CD14-positive monocyte (primary cell): ENCODE results near the gene DTX1. TPM values are rescaled to one million over a fixed set of nuclear protein-coding genes. Genes with fewer than 3 reads are reported as not detected.

Experiments used
- DNase-seq, 3 donors: peaks; one replicate each; pipeline ENCODE4 v3.0.0-alpha.2; 2011 to 2022
- H2AFZ ChIP-seq: 2 replicates; pipeline ENCODE4 v1.6.0; 2012; ENCODE audit warnings: mild to moderate bottlenecking, low read depth, low read length, inconsistent platforms; ENCODE audit not compliant: insufficient read depth, poor library complexity, severe bottlenecking
- H3K27ac ChIP-seq, 2 donors: 1 replicate in 1 of 2; 2 replicates in 1 of 2; pipeline ENCODE4 v1.5.1; 2012 to 2013; ENCODE audit warnings: low read length in 2 of 2, control low read depth in 1 of 2, inconsistent platforms in 1 of 2, low read depth in 1 of 2, mild to moderate bottlenecking in 1 of 2
- H3K27me3 ChIP-seq, 2 donors: one replicate each; pipeline versions ENCODE4 v1.6.0 to v1.6.1; 2011 to 2013; ENCODE audit warnings: low read length in 2 of 2; ENCODE audit not compliant: control insufficient read depth in 2 of 2, insufficient read depth in 2 of 2
- H3K36me3 ChIP-seq, 2 donors: replicated peaks in 1 of 2; 1 replicate in 1 of 2; 2 replicates in 1 of 2; pipeline versions ENCODE4 v1.5.1 to v1.6.1; 2012 to 2013; ENCODE audit warnings: low read length in 2 of 2, control low read depth in 1 of 2, inconsistent platforms in 1 of 2, mild to moderate bottlenecking in 1 of 2; ENCODE audit not compliant: insufficient read depth in 2 of 2, control insufficient read depth in 1 of 2
- H3K4me1 ChIP-seq, 2 donors: 1 replicate in 1 of 2; 2 replicates in 1 of 2; pipeline versions ENCODE4 v1.5.1 to v1.6.1; 2012 to 2013; ENCODE audit warnings: low read length in 2 of 2, control low read depth in 1 of 2, inconsistent platforms in 1 of 2, mild to moderate bottlenecking in 1 of 2, moderate library complexity in 1 of 2; ENCODE audit not compliant: insufficient read depth in 2 of 2, control insufficient read depth in 1 of 2
- H3K4me2 ChIP-seq: replicated peaks from 2 replicates; pipeline ENCODE3; 2012; ENCODE audit warnings: low read length, moderate library complexity, mild to moderate bottlenecking; ENCODE audit not compliant: poor library complexity, severe bottlenecking; ENCODE audit errors: extremely low read depth
- H3K4me3 ChIP-seq, 3 experiments: fragments of 200-600 bp in 1 of 3; sonication (generic) in 1 of 3; replicated peaks in 1 of 3; 1 replicate in 2 of 3; 2 replicates in 1 of 3; pipeline ENCODE4 v1.5.1; 2011 to 2013; ENCODE audit warnings: low read length in 3 of 3, mild to moderate bottlenecking in 3 of 3, control low read depth in 2 of 3, low read depth in 2 of 3, inconsistent platforms in 1 of 3, moderate library complexity in 1 of 3
- H3K79me2 ChIP-seq: 2 replicates; pipeline ENCODE4 v1.6.0; 2012; ENCODE audit warnings: mild to moderate bottlenecking, control low read depth, inconsistent platforms, low read length, moderate library complexity; ENCODE audit not compliant: insufficient read depth
- H3K9ac ChIP-seq: 2 replicates; pipeline ENCODE4 v1.6.0; 2017; ENCODE audit warnings: low read length, mild to moderate bottlenecking; ENCODE audit not compliant: insufficient read depth, poor library complexity, severe bottlenecking
- H3K9me3 ChIP-seq, 2 donors: replicated peaks in 1 of 2; 1 replicate in 1 of 2; 2 replicates in 1 of 2; pipeline versions ENCODE4 v1.5.1 to v1.6.1; 2012 to 2013; ENCODE audit warnings: low read length in 2 of 2, control low read depth in 1 of 2; ENCODE audit not compliant: control insufficient read depth in 1 of 2, insufficient read depth in 1 of 2
- H4K20me1 ChIP-seq: 2 replicates; pipeline ENCODE4 v1.6.0; 2012; ENCODE audit warnings: mild to moderate bottlenecking, low read length, control low read depth, moderate library complexity; ENCODE audit not compliant: insufficient read depth
- H3K27ac Mint-ChIP-seq, 7 donors: one replicate each; pipeline ENCODE4 v1.8.0; 2020; ENCODE audit warnings: mild to moderate bottlenecking in 7 of 7, mixed read lengths in 7 of 7, moderate library complexity in 6 of 7, inconsistent platforms in 2 of 7
- H3K27me3 Mint-ChIP-seq, 3 donors: one replicate each; pipeline ENCODE4 v1.8.0; 2021 to 2022; ENCODE audit warnings: low read depth in 3 of 3, mild to moderate bottlenecking in 3 of 3, mixed read lengths in 3 of 3, moderate library complexity in 3 of 3, inconsistent platforms in 1 of 3
- H3K36me3 Mint-ChIP-seq, 2 donors: one replicate each; pipeline ENCODE4 v1.8.0; 2020; ENCODE audit warnings: mixed read lengths in 2 of 2, inconsistent platforms in 1 of 2, mild to moderate bottlenecking in 1 of 2
- H3K4me1 Mint-ChIP-seq: one replicate; pipeline ENCODE4 v1.8.0; 2020; ENCODE audit warnings: mild to moderate bottlenecking, mixed read lengths
- H3K4me3 Mint-ChIP-seq, 2 donors: one replicate each; pipeline ENCODE4 v1.8.0; 2020; ENCODE audit warnings: mild to moderate bottlenecking in 2 of 2, mixed read lengths in 2 of 2, moderate library complexity in 1 of 2
- H3K9me3 Mint-ChIP-seq, 7 donors: one replicate each; pipeline ENCODE4 v1.8.0; 2020 to 2022; ENCODE audit warnings: mixed read lengths in 7 of 7, mild to moderate bottlenecking in 6 of 7, moderate library complexity in 6 of 7, inconsistent platforms in 2 of 7
- CTCF ChIP-seq: fragments of 200-600 bp; IDR thresholded peaks from one replicate; pipeline ENCODE4 v1.8.0; 2022; ENCODE audit warnings: antibody characterized with exemption, mild to moderate bottlenecking
- WGBS: methylation state at CpG from one replicate; pipeline ENCODE4 v1.1.5; 2013; ENCODE audit warnings: missing lambda C conversion rate; ENCODE audit not compliant: insufficient coverage; 5-methylcytosine and 5-hydroxymethylcytosine counted together
- intact Hi-C, 2 donors: fragments of 100-400 bp; cut with micrococcal nuclease; formaldehyde crosslinking; loops; one replicate each; pipeline versions ENCODE4 v1.15.0 to v1.15.1; 2023
- polyA plus RNA-seq, 3 donors: library from polyadenylated mRNA; depleted of rRNA in 1 of 3; unstranded in 2 of 3; stranded (reverse) in 1 of 3; fragments of 300-500 nt in 2 of 3; fragments of >200 nt in 1 of 3; fragmentation: Illumina TruSeq in 2 of 3; gene quantifications; 1 replicate in 2 of 3; 2 replicates in 1 of 3; pipeline ENCODE4 v1.2.3, GENCODE V29; 2012 to 2021

DTX1 gene
- polyA plus RNA-seq, 3 donors: 0.04 TPM; not detected in 1

- intact Hi-C loops: no loop called here
Observed at GRCh38 chr12:113098441-113099028, 42.0 kb downstream of the DTX1 start.

GRCh38 chr12:113099364-113099763 is 42.8 kb downstream of the DTX1 start:
- Histone ChIP-seq H3K4me1 (peaks cover 0 to 4% of the 10 kb centered on the region in 2 donors), H3K36me3 (no peaks in the 10 kb centered on the region), H4K20me1 (no peaks in the 10 kb centered on the region), H3K9me3 (no peaks in the 10 kb centered on the region), H3K4me3 (no peak overlapping the region), H2AFZ (no peak overlapping the region), H3K27me3 (peaks cover 0 to 5% of the 10 kb centered on the region in 2 donors), H3K79me2 (no peaks in the 10 kb centered on the region), H3K27ac (no peak overlapping the region), H3K4me2 (no peak overlapping the region), H3K9ac (no peak overlapping the region)
- no peak for TF ChIP-seq CTCF
- H3K4me3 Mint-ChIP-seq: no peak overlapping the region
- peaks cover 11% of the 10 kb centered on the region for H3K4me1 Mint-ChIP-seq
- intact Hi-C loops: no loop called here
- peaks cover 11 to 15% (median 14%) of the 10 kb centered on the region in 3 donors for H3K27me3 Mint-ChIP-seq
- no peak overlapping the region for H3K27ac Mint-ChIP-seq
- peaks cover 0 to 3% (median 0%) of the 10 kb centered on the region in 7 donors for H3K9me3 Mint-ChIP-seq
- H3K36me3 Mint-ChIP-seq: no peaks in the 10 kb centered on the region
- DNase-seq: no peak

More at GRCh38 chr12:113098441-113099028, 42.0 kb downstream of the DTX1 start:
- H3K9ac ChIP-seq: no peak overlapping the region
- no peaks in the 10 kb centered on the region for H3K9me3 Mint-ChIP-seq
- H4K20me1 ChIP-seq: no peaks in the 10 kb centered on the region
- WGBS: 33% methylated on average over 15 of the region's 15 CpGs
- peak; percentile 17 to 46 (median 39) for DNase-seq
- peak; percentile 93 for TF ChIP-seq CTCF
- H3K27me3 ChIP-seq: peaks cover 0 to 3% of the 10 kb centered on the region in 2 donors
- H3K27me3 Mint-ChIP-seq: peaks cover 9 to 12% (median 11%) of the 10 kb centered on the region in 3 donors
- H3K9me3 ChIP-seq: no peaks in the 10 kb centered on the region
- H3K4me3 ChIP-seq: no peak overlapping the region
- H3K4me2 ChIP-seq: no peak overlapping the region
- H3K27ac ChIP-seq: no peak overlapping the region
- H3K36me3 ChIP-seq: no peaks in the 10 kb centered on the region
- H3K36me3 Mint-ChIP-seq: no peaks in the 10 kb centered on the region
- H3K79me2 ChIP-seq: no peaks in the 10 kb centered on the region
- no peak overlapping the region for H3K27ac Mint-ChIP-seq
- H3K4me3 Mint-ChIP-seq: no peak overlapping the region
- peaks cover 7% of the 10 kb centered on the region for H3K4me1 Mint-ChIP-seq
- no peak overlapping the region for H2AFZ ChIP-seq
- H3K4me1 ChIP-seq: no peaks in the 10 kb centered on the region
